Fibroblast of lung (primary cell): ENCODE measurements around the gene ZKSCAN3. TPM values are rescaled to one million over a fixed set of nuclear protein-coding genes. Genes with fewer than 3 reads are reported as not detected.

Experiments used
- DNase-seq, 2 donors: peaks; one replicate each; pipeline versions ENCODE4 v3.0.0 to v3.0.0-alpha.2; 2010; ENCODE audit warnings: low read depth in 2 of 2
- H2AFZ ChIP-seq: 2 replicates; pipeline ENCODE4 v1.5.1; 2012; ENCODE audit warnings: low read length, control low read depth, inconsistent platforms
- H3K27ac ChIP-seq: 2 replicates; pipeline ENCODE4 v1.5.1; 2011; ENCODE audit warnings: low read length, control low read depth; ENCODE audit not compliant: insufficient read depth
- H3K27me3 ChIP-seq: 2 replicates; pipeline ENCODE4 v1.5.1; 2011; ENCODE audit warnings: mild to moderate bottlenecking, low read length; ENCODE audit not compliant: control insufficient read depth, insufficient read depth
- H3K36me3 ChIP-seq: 2 replicates; pipeline ENCODE4 v1.5.1; 2011; ENCODE audit warnings: low read length; ENCODE audit not compliant: control insufficient read depth, insufficient read depth
- H3K4me1 ChIP-seq: 2 replicates; pipeline ENCODE4 v1.5.1; 2011; ENCODE audit warnings: low read length; ENCODE audit not compliant: control insufficient read depth, insufficient read depth; ENCODE audit errors: extremely low read depth
- H3K4me2 ChIP-seq: 2 replicates; pipeline ENCODE4 v1.5.1; 2011; ENCODE audit warnings: low read length, control low read depth; ENCODE audit not compliant: insufficient read depth; ENCODE audit errors: extremely low read depth
- H3K4me3 ChIP-seq, 4 experiments: fragments of 200-600 bp in 1 of 4; sonication (generic) in 1 of 4; replicated peaks in 1 of 4; 2 replicates each; pipeline ENCODE4 v1.5.1; 2011 to 2016; ENCODE audit warnings: low read length in 4 of 4, low read depth in 3 of 4, mild to moderate bottlenecking in 3 of 4, control low read depth in 2 of 4, inconsistent platforms in 1 of 4, mixed read lengths in 1 of 4; ENCODE audit not compliant: insufficient read depth in 1 of 4; ENCODE audit errors: control extremely low read depth in 1 of 4
- H3K79me2 ChIP-seq: 2 replicates; pipeline ENCODE4 v1.5.1; 2012; ENCODE audit warnings: mild to moderate bottlenecking, low read length, inconsistent platforms; ENCODE audit not compliant: control insufficient read depth, insufficient read depth
- H3K9ac ChIP-seq: 2 replicates; pipeline ENCODE4 v1.5.1; 2011; ENCODE audit warnings: mild to moderate bottlenecking, low read length, control low read depth; ENCODE audit not compliant: insufficient read depth
- H3K9me3 ChIP-seq: 2 replicates; pipeline ENCODE4 v1.5.1; 2012; ENCODE audit warnings: low read depth, low read length; ENCODE audit not compliant: control insufficient read depth, insufficient read depth
- H4K20me1 ChIP-seq: 2 replicates; pipeline ENCODE4 v1.5.1; 2011; ENCODE audit warnings: low read length; ENCODE audit not compliant: control insufficient read depth, insufficient read depth; ENCODE audit errors: extremely low read depth
- CTCF ChIP-seq, 2 donors: IDR thresholded peaks in 1 of 2; conservative IDR thresholded peaks in 1 of 2; 1 replicate in 1 of 2; 2 replicates in 1 of 2; pipeline ENCODE4 v1.5.1; 2011 to 2012; ENCODE audit warnings: low read length in 2 of 2, control low read depth in 1 of 2, inconsistent platforms in 1 of 2, low read depth in 1 of 2, mild to moderate bottlenecking in 1 of 2
- EZH2 ChIP-seq: IDR thresholded peaks from 2 replicates; pipeline ENCODE4 v1.5.1; 2012; ENCODE audit warnings: low read length, control low read depth, mild to moderate bottlenecking; ENCODE audit errors: missing control alignments
- polyA plus RNA-seq, 2 donors: library from polyadenylated mRNA; depleted of rRNA in 1 of 2; stranded (reverse) in 1 of 2; unstranded in 1 of 2; fragments of >200 nt; gene quantifications; 2 replicates each; pipeline ENCODE4 v1.2.1, GENCODE V29; 2011 to 2012; ENCODE audit warnings: missing spikeins in 1 of 2
- total RNA-seq: library from RNA; depleted of rRNA; stranded (reverse); fragments of >200 nt; gene quantifications from 2 replicates; pipeline ENCODE4 v1.2.1, GENCODE V29; 2014

The ZKSCAN3 gene
- total and polyA plus RNA-seq, 2 donors (not counting 1 experiment from before 2014, with no cell fraction given): 3.9 to 6.9 TPM

GRCh38 chr6:28370440-28370839 is 20.7 kb downstream of the ZKSCAN3 start:
- Histone ChIP-seq H3K9ac (no peak overlapping the region), H3K27ac (no peak overlapping the region), H3K4me3 (no peak overlapping the region), H3K4me1 (no peaks in the 10 kb centered on the region), H3K79me2 (no peaks in the 10 kb centered on the region), H3K9me3 (no peaks in the 10 kb centered on the region), H3K36me3 (no peaks in the 10 kb centered on the region), H3K27me3 (no peaks in the 10 kb centered on the region), H3K4me2 (no peak overlapping the region), H2AFZ (no peak overlapping the region), H4K20me1 (no peaks in the 10 kb centered on the region)
- no peak for DNase-seq
- no peak for TF ChIP-seq EZH2
- TF ChIP-seq CTCF (conservative IDR thresholded peaks at IDR 0.05 in 1 of 2, IDR thresholded peaks at IDR 0.05 in 1 of 2; ENCODE audit: low read depth in 1 of 2, low read length in 2 of 2): no peak

GRCh38 chr6:28371280-28371679 is 21.5 kb downstream of the ZKSCAN3 start:
- H3K4me2 ChIP-seq: no peak overlapping the region
- DNase-seq: no peak
- TF ChIP-seq EZH2: no peak
- no peak for TF ChIP-seq CTCF (conservative IDR thresholded peaks at IDR 0.05 in 1 of 2, IDR thresholded peaks at IDR 0.05 in 1 of 2; ENCODE audit: low read depth in 1 of 2, low read length in 2 of 2)

GRCh38 chr6:28371706-28372451 is 22.1 kb downstream of the ZKSCAN3 start:
- H3K36me3 ChIP-seq: no peaks in the 10 kb centered on the region
- H3K4me2 ChIP-seq: no peak overlapping the region
- no peak overlapping the region for H3K4me3 ChIP-seq
- H2AFZ ChIP-seq: no peak overlapping the region
- H3K27ac ChIP-seq: no peak overlapping the region
- no peak for DNase-seq
- H3K9ac ChIP-seq: no peak overlapping the region
- H3K9me3 ChIP-seq: no peaks in the 10 kb centered on the region
- TF ChIP-seq CTCF (conservative IDR thresholded peaks at IDR 0.05 in 1 of 2, IDR thresholded peaks at IDR 0.05 in 1 of 2; ENCODE audit: low read depth in 1 of 2, low read length in 2 of 2) (no peak), EZH2 (no peak)
- no peaks in the 10 kb centered on the region for H3K79me2 ChIP-seq
- no peaks in the 10 kb centered on the region for H3K4me1 ChIP-seq
- H4K20me1 ChIP-seq: no peaks in the 10 kb centered on the region
- H3K27me3 ChIP-seq: no peaks in the 10 kb centered on the region

More at GRCh38 chr6:28371280-28371679, 21.5 kb downstream of the ZKSCAN3 start:
- Histone ChIP-seq H3K36me3 (no peaks in the 10 kb centered on the region), H3K79me2 (no peaks in the 10 kb centered on the region), H4K20me1 (no peaks in the 10 kb centered on the region), H3K9ac (no peak overlapping the region), H3K9me3 (no peaks in the 10 kb centered on the region), H3K4me1 (no peaks in the 10 kb centered on the region), H3K27ac (no peak overlapping the region), H2AFZ (no peak overlapping the region), H3K27me3 (no peaks in the 10 kb centered on the region), H3K4me3 (no peak overlapping the region)
